Activated CD4-positive, CD25-positive, alpha-beta regulatory T cell treated with anti-CD3 and anti-CD28 coated beads, Interleukin-2, amount 50 U/mL, for 72 hours (primary cell): ENCODE data around the gene ERBB2.

Source experiments
- DNase-seq: peaks from one replicate; pipeline ENCODE4 v3.0.0; 2021

Gene ERBB2

DNA sequence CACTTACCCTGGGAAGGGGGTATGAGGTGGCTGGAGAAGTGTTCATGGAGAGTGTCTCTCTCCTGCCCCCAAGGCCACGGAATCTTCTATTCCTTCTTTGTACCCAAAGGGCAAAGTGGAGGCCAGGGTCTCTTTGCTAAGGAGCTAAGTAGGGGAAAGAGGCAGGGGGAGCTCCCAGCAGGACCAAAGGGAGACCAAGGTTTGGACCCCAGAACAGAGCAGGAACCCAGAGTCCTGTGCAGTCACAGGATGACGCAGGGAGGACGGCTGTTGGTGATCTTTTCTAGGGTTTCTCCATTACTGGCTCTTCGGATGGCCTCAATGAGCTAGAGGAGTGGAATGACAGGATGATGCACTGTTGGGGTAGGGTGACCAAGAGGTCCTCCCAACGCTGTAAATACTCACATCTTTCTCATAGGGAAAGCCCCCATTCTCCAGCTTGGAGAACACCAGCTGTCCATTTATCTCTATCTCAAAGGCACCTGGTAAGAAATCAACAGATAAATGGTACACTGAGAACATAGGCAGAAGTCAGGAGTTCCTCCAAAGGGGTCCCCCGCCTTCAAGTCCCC, 29.5 kb downstream of the ERBB2 start:
- no peak for DNase-seq

DNA sequence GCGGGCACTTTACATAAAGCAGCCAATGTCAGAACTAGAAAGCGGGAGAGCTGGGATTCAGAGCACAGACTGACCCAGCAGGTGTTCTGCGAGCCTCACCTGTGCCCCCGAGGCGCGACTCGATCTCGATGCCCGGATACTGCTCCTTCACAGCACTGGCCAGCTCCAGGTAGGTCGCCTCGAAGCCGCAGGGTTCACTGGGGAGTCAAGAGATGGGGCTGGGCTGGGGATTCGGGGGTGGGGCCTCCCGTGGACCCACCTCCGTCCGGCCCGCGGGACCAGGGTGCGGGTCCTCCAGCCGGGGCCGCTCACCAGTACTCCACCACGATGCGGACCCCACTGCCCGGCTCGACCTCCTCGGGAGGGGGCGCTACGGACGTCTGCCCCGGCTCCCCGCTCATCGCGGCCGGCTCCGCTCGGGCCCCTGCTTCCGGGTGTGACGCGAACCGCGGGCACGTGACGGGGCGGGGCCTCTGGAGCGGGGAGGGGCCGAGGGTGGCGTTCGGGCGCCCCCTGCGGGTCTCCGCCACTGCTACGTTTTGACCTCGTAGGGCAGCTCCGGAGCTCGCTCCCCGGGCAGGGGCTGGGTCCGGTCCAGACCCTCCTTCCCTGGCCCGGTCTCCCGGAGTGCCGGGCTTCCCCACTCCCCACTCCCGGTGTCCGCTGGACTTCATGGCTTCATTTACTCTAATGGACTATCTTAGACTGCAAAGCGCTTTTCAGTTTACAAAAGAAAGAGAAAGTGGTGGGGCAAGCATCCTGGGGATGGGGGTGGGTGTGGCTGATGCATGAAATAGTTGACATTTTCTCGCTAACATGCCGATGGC, 30.4 kb downstream of the ERBB2 start, which contains the start of gene MIEN1:
TSS of gene MIEN1 (minus strand) at position 438 of the 827 bp plus-strand sequence. CDS start at position 401, 37 bp downstream.
- peak; percentile 98 for DNase-seq

DNA sequence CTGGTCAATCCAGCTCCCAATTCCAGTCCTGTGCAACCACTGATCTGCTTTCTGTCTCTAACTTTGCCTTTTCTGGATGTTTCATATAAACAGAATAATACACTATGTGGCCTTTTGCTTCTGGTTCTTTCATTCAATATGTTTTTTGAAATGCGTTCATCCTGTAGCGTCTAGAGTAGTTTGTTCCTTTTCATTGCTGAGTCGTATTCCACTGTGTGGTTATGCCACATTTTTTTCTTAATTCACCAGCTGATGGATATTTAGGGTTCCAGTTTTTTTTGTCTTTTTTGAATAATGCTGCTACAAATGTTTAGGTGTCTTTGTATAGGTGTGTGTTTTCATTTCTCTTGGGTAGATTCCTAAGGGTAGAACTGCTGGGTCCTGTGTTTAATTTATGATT, 32.7 kb downstream of the ERBB2 start:
- DNase-seq = no peak

DNA sequence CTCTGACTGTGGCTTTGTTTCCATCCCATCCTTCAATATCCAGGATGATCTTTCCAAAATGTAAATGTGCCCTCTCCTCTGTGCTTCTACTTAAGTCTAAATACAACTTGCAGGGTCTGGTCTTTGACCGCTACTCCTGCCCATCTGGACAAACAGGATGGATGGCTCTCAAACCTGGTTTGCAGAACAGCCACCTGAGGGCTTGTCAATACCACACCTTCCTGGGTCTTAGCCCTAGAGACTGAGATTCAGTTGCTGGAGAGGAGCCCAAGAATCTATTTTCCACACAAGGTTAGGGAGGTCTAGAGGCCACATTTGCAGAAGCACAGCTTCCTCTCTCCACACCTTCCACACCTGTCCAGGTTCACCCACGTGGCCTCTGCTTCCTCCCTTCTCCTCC, 36.0 kb downstream of the ERBB2 start:
- no peak for DNase-seq

DNA sequence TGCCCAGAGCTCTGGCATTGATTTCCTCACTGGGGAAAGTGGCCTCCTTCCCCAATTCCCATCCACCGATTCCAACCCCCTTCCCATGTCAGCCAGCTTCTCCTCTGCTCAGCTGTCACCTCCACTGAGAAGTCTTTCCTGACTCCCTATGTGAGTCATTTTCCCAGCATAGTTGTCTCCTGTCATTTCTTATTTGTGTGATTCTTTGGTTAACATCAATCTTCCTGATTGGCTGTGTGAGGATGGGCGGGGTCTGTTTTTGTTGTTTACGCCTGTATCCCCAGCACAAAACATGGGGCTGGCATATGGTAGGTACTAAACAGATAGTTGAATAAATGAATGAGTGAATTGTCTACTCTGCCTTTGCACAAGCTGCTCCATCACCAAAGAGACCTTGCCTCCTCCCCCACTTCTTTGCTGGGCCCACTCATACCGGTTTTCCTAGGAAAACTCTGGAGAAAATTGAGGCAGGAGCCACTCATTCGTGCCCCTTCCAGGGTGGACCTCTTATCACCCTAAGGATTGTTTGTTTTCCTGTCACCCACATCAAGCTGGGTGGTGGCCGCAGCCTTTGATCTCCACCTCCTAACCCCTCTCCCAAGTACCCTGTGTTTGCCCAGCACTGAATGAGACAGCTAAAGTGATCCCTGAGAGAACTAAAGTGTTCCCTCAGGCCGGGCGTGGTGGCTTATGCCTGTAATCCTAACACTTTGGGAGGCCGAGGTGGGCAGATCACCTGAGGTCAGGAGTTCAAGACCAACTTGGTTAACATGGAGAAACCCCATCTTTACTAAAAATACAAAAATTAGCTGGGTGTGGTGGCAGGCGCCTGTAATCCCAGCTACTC, 36.7 kb downstream of the ERBB2 start:
- DNase-seq = no peak

DNA sequence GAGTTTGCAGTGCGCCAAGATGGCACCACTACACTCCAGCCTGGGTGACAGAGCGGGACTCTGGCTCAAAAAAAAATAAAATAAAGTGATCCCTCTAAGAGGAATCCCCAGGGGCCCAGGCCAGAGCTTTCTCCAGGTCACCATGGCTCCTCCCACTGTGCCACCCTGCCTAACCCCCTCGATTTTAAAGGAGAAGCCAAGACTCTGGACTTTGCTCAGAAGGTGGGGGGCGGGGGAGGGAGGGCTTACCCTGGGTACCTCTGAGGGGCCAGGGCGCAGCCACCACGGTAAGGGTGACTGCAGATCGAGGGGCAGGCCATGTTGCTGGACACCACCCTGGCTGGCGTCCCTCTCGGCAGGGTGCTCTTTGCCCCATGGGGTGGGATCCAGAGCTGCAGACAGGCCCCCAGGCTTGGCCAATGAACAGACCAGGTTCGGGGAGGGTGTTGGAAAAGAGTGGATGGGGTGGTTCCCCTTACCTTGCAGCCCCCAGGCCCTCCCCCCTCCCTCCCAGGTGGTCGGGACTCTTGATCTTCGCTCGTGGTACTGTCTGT, 37.4 kb downstream of the ERBB2 start:
- no peak for DNase-seq

DNA sequence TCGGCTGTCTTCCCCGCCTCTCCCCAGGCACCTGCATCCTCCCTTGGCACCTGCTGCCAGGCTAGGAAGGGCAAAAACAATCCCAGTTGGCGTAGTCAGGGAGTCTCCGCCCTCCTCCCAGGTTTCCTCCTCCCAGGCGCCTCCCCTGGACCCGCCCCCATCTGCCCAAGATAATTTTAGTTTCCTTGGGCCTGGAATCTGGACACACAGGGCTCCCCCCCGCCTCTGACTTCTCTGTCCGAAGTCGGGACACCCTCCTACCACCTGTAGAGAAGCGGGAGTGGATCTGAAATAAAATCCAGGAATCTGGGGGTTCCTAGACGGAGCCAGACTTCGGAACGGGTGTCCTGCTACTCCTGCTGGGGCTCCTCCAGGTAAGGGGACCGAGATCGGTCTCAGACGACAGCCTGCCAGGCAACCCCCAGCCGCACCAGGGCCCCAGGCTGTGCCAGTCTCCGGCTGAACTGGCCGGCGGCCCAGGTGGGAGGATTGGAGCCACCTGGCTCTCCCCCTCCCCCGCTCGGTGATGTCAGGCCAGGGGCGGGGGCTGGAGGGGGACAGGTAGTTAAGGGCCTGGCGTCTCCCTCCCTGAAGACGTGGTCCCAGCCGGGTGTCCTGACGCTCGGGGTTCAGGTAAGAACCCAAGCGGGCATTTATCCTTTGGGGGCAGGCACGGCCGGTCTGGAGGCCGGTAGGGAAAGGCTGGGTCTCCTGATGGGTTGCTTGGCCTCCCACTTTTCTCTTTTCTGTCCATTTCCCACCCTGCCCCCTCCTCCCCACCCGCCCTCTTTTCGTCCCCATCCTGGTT, 38.1 kb downstream of the ERBB2 start, which contains the start of gene GRB7:
TSS of gene GRB7 (plus strand) at position 179 of the 808 bp plus-strand sequence. CDS start 4,364 bp downstream, outside the sequence.
- no peak for DNase-seq

DNA sequence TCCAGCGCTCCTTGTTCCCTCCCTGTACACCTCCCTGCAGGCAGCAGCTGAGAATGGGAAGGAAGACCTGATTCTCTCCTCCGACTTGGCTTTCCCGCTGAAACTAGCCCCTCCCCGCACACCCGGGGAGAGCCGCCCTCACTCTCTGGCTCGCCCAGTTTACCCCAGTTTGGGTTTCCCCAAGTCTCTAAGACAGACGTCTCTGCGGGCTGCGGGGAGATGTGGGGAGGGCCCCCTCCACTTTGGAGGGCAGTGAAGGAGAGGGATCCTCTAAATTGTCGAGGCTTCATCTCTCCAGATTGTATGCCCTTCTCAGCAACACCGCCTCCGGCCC, 38.7 kb downstream of the ERBB2 start:
- peak; percentile 66 for DNase-seq

DNA sequence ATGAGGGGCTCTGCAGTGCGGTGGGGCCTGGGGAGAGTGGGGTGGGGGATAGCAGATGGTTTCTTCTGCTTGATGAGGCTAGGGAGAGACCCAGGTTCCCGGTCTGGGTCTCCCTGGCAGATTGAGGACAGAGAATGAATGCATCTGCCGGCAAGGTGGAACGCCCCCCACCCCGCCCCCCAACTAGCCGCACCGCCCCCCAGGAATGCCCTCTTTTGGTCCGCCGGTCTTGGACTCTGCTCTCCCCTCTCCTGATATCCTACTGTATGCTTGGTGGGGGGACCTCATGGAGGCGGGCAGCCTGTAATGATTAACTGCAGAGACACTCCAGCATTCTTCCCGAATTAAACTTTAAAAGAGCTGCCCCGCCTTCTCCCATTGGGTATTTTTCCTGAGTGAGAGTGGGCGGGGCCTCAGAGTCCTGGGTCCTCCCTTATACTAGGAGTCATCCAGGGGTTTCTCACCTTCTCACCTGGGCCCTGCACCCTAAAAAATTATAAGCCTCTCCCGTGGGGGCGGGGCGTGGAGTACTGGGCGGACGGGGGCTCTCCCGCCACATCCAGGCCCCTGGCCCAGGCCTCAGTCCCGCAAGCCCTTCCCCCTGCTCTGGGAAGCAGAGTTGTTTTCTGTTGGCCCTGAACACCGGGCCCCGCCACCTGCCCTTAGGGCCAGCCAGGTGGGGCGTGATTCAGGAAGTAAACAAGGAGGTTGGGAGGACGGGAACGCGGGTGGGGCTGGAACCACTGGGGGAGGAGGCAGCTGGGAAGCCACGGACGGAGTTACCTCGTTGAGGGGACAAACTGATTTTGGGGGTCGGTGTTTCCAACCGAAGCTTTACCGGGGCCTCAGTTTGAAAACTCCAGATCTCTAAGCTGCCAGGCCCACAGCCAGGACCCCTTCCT, 39.4 kb downstream of the ERBB2 start:
- no peak for DNase-seq

DNA sequence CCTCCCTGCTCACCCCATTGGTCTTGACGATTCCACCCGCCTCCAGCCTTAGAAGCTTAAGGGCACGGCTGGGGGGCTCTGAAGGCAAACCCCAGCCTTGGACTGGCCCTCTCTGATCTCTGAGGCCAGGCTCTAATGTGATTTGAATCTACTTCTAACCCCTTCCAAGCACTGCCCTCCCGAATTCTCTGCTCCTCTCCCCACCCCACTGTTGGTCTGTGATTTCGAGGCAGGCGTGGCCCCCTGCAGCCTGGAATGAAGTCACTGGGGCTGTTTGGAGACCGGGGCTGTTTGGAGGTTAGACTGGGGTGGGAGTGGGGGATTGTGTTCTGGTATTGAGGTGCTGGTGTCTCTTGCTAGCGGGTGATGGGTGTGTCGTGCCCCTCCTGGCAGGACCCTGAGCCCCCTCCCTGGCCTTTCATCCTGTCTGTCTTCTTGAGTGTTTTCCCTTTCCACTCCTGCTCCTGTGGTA, 40.1 kb downstream of the ERBB2 start:
- DNase-seq = no peak

DNA sequence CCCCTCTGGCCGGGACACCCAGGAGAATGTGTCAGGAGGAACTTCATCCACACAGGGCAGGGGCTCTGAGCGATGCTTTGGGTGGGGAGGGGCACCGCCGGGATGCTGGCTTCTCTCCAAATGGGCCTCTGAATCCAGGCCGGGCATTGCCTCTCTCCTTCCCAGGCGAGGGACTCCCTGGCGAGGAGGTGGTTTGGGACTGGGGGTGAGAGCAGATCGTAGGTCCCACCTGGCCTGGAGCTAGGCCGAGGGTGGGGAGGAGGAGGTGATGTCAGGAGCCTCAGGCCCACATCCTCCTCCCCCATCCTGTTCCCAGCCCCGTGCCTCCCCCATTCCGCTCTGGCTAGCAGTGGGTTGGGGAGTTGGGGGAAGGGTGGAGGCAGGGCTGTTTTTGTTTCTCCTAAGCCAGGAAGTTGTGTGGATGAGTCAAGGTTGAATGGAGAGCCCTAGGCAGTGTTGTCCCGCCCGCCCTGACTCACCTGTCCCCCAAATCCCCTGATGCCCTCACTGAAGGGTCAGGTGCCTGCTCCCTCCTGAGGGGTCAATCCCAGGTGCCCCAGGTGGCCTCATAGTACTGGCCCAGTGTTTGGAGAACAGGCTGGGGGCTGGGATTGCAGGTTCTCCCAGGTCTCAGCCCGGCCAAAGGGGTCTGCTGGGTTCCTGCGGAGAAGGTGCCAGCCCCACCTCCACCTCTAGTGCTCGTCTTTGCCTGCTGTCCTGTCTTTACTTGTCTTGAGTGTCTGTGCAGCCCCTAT, 40.7 kb downstream of the ERBB2 start:
- no peak for DNase-seq

DNA sequence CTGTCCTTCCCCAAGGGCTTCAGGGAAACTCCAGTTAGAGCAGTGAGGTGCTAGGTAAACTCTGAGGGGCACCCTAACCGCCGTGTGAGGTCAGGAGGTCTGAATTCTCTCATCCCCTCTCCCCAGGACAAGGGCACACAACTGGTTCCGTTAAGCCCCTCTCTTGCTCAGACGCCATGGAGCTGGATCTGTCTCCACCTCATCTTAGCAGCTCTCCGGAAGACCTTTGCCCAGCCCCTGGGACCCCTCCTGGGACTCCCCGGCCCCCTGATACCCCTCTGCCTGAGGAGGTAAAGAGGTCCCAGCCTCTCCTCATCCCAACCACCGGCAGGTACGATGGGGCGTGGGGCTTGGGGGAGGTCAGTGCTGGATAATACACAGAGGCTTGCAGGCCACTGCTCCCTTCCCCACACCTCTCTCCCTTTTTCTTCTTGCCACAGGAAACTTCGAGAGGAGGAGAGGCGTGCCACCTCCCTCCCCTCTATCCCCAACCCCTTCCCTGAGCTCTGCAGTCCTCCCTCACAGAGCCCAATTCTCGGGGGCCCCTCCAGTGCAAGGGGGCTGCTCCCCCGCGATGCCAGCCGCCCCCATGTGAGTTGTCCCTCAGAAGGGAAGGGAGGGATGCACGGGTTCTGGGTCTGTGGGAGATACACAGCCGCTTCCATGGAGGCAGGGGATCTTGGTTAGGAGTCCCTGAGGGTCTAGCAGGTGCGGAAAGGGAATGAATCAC, 42.4 kb downstream of the ERBB2 start:
- DNase-seq = no peak

DNA sequence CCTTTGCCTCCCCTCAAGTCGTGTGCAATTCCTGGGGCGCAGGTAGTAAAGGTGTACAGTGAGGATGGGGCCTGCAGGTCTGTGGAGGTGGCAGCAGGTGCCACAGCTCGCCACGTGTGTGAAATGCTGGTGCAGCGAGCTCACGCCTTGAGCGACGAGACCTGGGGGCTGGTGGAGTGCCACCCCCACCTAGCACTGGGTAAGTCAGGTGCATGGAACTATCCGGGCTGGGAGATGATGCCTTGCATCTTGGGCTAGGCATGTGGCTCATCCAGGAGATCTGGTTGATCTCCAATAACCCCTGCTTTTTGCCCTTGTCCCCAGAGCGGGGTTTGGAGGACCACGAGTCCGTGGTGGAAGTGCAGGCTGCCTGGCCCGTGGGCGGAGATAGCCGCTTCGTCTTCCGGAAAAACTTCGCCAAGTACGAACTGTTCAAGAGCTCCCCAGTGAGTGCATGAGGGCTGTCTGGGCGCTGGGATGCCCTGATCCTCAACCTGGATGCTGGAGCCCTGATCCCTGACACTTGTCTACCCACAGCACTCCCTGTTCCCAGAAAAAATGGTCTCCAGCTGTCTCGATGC, 43.1 kb downstream of the ERBB2 start:
- no peak for DNase-seq

DNA sequence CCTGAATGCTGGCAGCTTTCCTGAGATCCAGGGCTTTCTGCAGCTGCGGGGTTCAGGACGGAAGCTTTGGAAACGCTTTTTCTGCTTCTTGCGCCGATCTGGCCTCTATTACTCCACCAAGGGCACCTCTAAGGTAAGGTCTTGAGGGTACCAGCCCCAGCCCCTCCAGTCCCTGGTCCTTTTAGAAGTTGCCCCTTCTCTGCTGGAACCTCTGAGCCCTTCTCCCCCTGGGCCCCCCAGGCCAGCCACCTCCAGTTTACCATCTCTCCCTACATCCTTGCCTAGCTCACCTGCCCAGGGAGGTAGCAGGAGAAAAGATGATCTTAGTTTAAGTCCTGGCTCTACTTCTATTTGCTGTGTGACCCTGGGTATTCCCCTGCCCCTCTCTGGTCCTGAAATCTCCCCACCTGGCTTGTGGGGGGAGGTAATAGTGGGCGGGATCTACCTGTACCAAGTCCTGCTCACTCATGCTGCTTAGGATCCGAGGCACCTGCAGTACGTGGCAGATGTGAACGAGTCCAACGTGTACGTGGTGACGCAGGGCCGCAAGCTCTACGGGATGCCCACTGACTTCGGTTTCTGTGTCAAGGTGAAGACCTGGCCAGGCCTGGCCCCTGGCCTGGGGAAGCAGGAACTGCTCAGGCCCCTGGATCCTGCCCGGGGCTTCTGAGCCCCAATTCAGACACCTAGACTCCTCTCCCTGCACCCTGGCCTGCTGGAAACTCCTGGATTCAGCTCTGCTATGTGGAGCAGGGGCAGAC, 44.4 kb downstream of the ERBB2 start:
- DNase-seq = no peak

DNA sequence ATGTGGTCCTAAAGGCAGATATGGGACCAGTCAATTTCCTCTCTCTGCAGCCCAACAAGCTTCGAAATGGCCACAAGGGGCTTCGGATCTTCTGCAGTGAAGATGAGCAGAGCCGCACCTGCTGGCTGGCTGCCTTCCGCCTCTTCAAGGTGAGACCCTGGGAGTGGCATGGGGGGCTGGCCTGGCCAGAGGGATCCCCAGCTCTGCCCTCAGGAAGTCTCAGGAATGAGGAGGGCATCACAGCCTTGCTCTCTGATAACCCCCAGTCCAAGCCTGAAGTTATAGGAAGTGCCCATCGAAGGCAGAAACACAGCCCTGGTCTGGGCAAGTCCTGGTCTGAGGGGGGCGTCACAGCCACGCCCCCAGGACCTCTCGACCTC, 45.0 kb downstream of the ERBB2 start:
- no peak for DNase-seq

DNA sequence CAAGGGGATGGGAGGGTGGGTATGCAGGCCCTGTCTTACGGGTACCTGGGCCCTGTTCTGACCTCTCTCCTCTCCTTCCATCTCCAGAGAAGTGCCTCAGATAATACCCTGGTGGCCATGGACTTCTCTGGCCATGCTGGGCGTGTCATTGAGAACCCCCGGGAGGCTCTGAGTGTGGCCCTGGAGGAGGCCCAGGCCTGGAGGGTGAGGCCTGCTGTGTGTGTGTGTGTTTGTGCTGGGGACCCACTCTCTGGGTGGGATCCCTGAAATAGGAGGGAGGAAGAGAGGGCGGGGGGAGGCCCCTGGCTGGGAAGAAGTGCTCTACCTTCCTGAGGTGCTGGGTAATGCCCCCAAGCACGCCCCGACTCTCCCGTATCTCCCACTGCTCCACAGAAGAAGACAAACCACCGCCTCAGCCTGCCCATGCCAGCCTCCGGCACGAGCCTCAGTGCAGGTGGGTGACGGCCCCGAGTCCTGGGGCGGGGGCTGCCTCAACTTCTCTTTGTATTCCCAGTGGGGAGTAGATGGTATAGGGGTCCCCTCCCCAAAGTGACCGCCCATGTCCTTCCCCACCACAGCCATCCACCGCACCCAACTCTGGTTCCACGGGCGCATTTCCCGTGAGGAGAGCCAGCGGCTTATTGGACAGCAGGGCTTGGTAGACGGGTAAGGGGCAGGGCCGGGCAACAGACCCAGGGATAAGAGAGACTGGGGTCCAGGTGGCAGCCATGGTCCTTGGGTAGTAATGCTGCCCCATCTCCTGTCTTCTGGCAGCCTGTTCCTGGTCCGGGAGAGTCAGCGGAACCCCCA, 45.7 kb downstream of the ERBB2 start:
- no peak for DNase-seq

DNA sequence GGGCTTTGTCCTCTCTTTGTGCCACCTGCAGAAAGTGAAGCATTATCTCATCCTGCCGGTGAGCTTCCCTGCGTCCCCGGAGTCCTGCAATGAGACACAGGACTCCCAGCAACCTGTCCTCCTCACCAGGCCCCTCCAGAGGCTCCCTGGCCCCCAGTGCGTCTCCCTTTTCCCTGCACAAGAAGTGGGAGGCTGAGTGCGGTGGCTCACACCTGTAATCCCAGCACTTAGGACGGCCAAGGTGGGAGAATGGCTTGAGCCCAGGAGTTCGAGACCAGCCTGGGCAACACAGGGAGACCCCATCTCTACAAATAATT, 46.2 kb downstream of the ERBB2 start:
- no peak for DNase-seq

DNA sequence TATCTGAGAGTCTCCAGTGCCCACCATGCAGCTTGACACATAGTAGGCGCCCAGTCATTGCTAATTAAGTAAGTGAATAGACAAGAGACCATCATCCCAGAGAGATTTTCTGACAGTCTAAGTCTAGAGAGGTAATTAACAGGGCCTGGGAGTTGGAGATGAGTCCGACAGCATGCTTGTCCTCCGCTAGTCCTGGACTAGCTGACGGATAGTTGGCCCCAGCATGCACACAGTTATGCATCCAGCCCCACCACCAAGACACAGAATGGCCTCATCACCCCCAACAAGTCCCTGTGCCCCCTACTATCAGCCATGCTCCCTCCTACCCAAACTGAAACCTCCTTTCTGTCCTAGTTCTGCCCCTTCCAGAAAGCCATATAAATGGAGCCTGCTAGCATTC, 47.9 kb downstream of the ERBB2 start:
- no peak for DNase-seq
